GM12878 (cell line): ENCODE measurements around the gene SF3A1.

Source experiments
- ATF7 ChIP-seq: fragments of 450-650 bp; IDR thresholded peaks from 2 replicates; pipeline ENCODE4 v1.6.1; 2016; ENCODE audit warnings: low read depth, mild to moderate bottlenecking
- CTCF ChIP-seq, 3 experiments: IDR thresholded peaks in 2 of 3; conservative IDR thresholded peaks in 1 of 3; 2 replicates each; pipeline ENCODE4 v1.5.1; 2011; ENCODE audit warnings: low read depth in 3 of 3, low read length in 3 of 3, mild to moderate bottlenecking in 3 of 3, control low read depth in 2 of 3, moderate library complexity in 2 of 3, inconsistent platforms in 1 of 3, mixed read lengths in 1 of 3; ENCODE audit not compliant: control insufficient read depth in 2 of 3, insufficient read depth in 1 of 3; ENCODE audit errors: extremely low read depth in 1 of 3
- EZH2 ChIP-seq: IDR thresholded peaks from 2 replicates; pipeline ENCODE4 v1.6.1; 2012; ENCODE audit warnings: low read depth, mild to moderate bottlenecking, control low read depth, inconsistent platforms, low read length, borderline replicate concordance; ENCODE audit not compliant: control insufficient read depth
- JUNB ChIP-seq: IDR thresholded peaks from 2 replicates; pipeline ENCODE4 v1.6.1; 2016; ENCODE audit warnings: antibody characterized with exemption, mild to moderate bottlenecking
- POLR2A ChIP-seq: IDR thresholded peaks from 2 replicates; pipeline ENCODE4 v1.6.1; 2011; ENCODE audit warnings: low read depth, mild to moderate bottlenecking, low read length

- TF ChIP-seq JUNB (no peak), EZH2 (no peak), POLR2A (peak; percentile 90), CTCF (IDR thresholded peaks at IDR 0.05 in 2 of 3, conservative IDR thresholded peaks at IDR 0.05 in 1 of 3; ENCODE audit: control insufficient read depth in 2 of 3, extremely low read depth in 1 of 3, insufficient read depth in 1 of 3, low read depth in 3 of 3, low read length in 3 of 3) (no peak), ATF7 (no peak)
Measured at GRCh38 chr22:30326706-30327362, 29.9 kb downstream of the SF3A1 start, which contains the start of gene TBC1D10A.
